ENCODE measurements around the gene C1QTNF2.

- TF ChIP-seq CTCF (conservative IDR thresholded peaks at IDR 0.05) (no peak), EZH2 (IDR thresholded peaks at IDR 0.05; ENCODE audit: low read depth) (no peak)
These were observed 15.8 kb downstream of the C1QTNF2 start for GRCh38 chr5:160354666-160355065.
